ENCODE results near the gene RUNX2. TPM values are rescaled to one million over a fixed set of nuclear protein-coding genes. Genes with fewer than 3 reads are reported as not detected.

The RUNX2 gene
- polyA plus RNA-seq, 3 donors: 1.5 to 2.8 (median 2.7) TPM

DNA sequence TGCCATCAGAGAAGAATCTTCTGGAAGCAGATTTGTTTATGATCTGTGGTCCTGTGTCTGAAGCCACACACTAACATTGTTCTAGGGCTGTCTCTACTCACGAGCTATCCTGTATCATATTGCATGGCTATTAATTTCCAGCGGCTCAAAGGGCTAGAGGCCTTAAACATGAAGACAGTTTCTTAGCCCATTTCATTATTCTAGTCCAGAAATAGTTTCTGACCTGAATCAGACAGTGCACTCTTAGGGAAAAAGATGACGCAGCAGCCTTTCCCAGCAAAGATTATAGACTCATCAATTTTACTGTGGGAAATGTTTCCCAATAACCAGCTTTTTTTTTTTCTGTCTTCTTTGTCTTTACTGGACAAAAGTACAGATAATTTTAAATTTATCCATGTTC lies 154.9 kb downstream of the RUNX2 start:
- DNase-seq: no peak

DNA sequence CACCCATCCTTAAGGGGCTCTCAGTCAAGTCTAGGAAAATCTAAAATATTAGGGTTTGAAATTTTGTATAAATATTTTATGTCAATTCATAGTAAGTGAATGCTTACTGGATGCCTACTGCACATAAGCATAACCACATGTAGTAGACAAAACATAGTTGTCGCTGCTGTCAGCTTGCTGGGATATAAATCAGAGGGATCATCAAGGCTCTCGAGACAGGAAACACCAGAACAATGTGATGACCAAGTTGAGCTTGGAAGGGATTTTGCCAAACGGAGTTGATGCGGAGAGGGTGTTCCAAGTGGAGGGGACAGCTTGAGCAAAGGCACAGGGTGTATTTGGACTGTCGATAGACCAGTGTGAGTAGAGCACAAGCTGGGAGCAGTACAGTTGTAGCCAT lies 155.4 kb downstream of the RUNX2 start:
- DNase-seq: no peak

DNA sequence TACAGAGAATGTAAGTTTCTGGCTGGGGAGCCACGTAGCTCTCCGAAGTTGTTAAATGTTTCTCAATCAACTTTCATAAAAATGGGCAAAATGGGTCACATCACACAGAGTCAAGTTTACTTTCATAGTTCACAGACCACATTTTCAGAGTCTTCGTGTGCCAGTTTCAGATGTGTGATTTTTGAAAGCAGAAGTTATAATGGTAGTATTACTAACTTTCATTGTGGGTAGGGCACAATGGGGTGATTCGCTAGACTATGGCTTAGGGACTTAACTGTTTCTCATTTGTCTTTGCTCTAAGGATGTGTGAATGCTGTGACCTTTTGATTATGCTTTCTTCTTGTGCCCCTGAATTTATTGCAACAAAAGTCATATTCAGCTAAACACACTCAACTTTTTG lies 158.6 kb downstream of the RUNX2 start:
- no peak for DNase-seq

DNA sequence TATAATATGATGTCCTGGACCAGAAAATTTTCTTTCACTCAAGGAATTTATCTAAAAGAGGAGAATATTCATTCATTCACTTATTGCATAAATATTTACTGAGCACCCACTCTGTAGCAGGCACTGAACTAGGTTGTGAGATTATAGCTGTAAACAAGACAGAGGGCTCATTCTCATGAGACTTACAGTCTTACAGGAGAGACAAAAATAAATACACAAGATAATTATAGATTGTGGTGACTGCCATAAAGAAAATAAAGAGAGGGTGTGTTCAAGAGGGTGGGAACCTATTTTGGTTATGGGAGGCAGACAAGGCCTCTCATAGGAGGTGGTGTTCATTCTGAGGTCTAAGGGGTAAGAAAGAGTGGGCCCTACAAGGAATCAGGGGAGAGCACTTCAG lies 159.5 kb downstream of the RUNX2 start:
- no peak for DNase-seq

DNA sequence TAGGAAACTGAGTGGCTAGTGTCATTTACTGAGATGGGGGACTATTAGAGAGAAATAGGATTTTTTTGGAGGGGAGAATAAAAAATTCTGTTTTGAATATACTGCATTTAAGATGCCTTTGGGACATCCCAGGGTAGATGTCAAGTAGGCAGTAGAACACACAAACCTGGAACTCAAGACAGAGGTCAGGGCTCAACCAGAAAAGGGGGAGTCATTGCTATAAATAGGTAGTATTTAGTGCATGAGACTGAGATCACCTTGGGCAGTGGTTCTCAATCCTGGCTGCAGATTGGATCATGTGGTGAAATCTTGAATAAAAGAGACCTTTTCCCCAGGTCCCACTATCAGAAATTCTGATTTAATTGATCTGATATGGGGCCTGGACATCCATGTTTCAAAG lies 160.1 kb downstream of the RUNX2 start:
- DNase-seq: no peak

DNA sequence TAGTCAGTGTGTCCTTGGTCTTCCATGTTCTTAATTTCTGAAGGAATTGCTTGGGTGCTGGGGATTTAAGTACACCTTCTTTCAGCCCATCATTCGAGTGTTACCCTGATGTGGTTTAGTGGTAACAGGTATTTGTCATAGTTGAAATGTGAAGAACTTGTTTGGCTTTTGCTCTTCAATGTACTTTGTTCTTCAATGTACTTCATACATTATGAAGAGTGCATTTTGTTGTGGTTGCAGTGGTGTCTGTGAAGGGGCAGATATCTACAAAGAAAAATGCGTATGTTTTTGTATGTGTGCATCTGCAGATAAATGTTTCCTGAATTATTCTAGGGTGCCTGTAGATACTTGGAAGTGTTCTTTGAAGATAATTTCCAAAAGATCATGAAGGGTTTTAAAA lies 160.8 kb downstream of the RUNX2 start:
- DNase-seq: no peak

DNA sequence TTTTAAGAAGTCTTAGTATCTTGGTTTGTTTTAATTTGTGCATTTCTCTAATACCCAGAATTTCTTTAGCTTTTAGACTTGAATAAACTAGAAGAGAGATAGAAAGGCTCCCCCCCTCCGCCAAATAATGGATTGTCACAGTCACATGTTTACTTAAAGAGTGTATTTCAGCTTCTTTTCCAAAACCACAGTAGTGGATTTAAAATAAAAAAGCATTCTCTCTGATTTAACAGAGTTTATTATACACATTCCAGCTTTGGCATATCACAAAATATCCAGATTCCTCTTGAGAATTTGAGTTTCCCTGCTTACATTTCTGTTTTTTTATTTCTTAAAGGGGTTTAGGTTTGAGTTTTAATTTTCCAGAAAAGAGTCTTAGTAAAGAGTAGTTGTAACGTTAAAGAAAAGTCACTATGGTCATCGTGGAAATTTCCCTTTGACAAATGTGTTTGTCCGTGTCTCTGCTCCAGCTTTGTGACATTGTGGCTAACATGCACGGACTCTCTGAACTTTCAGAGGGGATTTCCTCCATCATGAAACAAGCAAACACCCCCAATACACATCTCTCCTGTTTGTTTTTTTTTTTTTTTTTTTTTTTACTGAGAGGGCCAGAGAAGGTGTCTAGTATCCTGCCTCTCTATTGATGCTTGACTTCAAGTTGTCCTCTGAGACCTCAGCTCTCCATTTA lies 163.1 kb downstream of the RUNX2 start:
- DNase-seq: no peak

DNA sequence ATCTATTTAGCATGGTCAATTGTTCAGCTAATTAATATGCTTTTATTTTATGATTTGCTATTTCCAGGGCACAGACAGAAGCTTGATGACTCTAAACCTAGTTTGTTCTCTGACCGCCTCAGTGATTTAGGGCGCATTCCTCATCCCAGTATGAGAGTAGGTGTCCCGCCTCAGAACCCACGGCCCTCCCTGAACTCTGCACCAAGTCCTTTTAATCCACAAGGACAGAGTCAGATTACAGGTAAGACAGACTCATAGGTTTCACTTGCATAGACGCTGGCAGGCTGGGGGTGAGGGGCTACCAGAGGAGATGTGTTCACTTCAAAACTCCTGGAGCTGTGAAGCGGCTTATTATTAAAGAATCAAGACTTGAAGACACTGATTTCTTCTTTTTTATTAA lies 163.7 kb downstream of the RUNX2 start:
- DNase-seq: no peak

DNA sequence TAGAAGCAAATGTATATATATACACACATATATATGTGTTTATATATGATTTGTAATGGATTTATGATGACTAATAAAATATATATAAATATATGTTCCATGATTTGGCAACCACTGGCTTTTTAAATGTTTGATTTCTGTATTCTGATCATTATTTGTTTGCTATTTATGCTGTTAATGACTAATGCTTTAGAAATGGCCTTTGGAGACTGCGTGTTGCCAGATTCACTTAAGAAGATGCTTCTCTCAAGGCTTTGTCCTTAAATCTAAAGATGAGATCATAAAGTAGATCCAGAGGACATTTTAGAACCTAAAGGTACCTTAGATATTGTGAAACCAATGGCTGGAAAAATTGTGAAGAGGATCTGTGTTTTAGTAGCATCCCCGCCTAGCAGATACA lies 165.6 kb downstream of the RUNX2 start:
- no peak for DNase-seq

DNA sequence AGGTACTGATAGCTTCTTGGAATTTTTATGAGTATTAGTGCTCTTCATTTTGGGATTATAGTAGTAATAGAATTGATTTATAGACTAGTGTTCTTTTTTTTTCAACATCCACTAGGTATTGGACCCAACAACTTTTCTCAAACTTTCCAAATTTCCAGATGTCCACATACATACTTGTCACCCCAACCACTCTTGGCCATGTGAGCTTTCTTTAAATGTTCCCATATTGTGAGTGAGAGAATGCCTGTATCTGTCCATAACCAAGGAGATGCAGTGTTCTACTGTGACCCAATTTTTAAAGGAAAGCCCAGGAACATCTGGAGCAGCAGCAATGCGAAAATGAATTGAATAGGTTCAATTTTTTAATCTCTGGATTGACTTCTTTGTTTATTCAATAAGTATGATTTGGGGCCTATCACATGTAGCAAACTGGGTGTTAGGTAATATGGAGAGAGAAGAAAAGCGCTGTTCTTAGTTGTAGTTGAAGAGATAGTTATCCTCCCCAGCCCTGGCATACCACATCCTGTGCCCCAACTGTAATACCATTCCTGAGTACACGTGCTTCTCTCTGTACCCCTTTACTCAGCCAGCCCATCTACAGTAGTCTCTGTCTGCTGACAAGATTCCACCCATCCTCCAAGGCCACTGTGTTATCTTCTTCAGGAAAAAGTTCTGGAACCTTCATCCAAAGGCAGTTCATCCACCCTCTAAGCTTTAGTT lies 166.4 kb downstream of the RUNX2 start:
- no peak for DNase-seq

DNA sequence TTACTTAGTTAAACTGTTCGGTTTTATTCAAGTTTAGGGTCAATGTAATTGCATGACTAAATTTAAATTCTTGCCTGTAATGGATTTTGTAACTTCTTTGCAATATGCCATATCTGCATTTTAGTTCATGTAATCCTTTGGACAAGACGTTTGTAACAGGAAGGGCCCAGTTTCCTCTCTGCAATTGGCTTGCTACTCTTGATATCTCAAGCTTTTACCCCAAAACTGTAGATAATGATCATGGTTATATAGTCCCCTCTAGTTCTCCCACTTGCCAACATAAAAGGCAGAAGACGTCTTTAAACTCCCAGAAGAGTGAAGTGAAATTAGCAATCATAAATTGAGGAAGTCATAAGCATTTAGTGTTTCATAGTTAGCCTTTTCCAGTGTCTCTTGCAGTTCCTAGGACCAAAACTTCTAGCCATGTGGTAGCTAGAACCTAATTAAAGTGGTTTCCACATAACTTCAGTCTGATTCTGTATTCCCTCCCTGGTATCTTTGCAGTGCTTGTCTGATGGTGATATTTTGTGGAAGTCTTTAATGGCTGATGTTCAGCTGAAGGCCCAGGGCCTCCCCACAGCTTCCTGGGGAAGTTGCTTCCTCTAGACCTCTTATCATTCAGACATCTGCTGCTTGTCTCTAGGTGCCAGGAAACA lies 167.4 kb downstream of the RUNX2 start:
- no peak for DNase-seq

DNA sequence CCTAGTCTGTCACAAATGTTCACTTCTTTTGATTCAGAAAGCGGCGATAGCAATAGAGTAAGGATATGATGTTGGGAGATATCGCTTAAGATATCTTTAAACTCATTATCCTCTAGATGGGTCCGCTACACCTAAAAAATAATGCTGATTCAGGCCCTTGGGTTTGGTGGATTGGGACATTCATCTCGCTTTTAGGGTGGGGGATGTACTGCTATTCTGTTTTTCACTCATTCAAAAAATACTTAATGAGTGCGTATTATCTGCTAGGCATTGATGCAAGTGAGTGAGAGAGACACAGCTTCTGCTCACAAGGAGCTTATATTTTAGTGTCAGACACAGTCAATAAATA lies 167.9 kb downstream of the RUNX2 start:
- no peak for DNase-seq

DNA sequence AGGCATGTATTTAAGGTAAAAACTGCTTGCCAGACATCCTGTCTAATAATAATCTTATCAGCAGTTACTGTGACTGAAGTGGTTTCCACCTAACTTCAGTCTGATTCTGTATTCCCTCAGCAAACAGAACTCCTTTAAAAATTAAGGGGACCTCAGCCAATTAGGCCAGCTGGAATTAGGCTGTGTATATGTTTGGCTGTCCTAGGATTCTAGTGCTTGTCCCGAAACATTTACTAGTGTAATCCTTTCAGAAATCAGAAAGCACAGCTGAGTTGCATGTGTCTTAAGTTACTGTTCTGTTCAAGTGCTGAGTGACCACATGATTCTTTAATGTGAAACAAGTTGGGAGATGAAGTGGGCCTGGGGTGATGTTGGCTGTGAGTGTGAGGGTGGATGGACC lies 170.5 kb downstream of the RUNX2 start:
- no peak for DNase-seq

DNA sequence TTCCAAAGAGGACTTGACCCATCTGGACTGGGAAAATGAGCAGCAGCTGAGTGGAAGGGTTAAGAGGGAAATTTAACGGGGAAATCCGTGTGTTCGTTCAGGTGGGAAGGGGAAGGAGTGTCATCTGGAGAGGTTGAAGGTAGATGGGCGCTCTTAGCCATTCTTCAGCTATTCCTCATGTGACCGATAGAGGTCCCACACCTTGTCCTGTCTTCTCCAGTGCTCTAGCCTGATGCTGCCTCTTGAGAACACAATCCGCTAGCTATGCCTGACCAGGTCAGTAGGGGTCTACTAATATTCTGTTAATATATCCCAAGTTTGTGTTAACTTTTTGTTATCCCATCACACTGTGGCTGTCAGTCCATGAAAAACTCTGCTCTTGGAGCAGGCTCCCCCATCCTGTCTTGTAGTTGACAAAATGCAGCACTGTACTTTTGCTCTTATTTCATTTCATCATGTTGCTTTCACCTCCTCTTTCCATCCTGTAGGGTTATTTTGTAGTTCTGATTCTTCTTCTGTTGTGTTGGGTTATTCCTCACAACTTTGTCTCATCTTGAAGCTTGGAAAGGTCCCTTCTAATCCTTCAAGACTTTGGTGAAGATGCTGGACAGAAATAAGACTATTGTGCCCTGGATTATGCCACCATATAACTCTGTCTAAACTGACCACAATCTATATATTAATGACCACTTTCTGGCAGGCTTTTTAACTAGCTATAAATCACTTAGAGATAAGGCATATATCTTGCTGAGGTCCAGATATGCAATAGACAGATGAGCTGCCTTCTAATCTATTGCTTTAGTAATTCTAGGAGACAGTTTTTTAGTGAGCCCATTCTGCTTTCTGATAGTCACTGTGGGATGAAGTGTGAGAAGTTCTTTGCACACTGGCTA lies 173.0 kb downstream of the RUNX2 start:
- DNase-seq: no peak

DNA sequence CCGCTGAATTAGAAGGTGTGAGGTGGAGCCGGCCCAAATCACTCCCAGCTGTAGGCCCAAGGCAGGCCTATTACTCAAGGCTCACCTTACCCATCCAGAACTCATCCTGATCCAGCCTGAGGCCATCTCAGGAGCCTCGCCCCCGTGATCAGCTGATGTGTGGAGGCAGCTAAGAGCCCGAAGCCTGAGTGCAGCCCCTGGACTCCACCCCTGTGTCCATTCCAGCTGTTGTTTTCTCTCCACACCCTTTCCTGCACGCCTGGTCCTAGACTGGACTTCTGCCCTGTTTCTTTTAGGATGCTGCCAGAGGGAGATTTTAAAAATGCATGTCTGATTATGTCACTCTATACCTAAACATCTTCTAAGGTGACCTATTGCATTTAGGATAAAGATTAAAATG lies 174.3 kb downstream of the RUNX2 start:
- DNase-seq: no peak

DNA sequence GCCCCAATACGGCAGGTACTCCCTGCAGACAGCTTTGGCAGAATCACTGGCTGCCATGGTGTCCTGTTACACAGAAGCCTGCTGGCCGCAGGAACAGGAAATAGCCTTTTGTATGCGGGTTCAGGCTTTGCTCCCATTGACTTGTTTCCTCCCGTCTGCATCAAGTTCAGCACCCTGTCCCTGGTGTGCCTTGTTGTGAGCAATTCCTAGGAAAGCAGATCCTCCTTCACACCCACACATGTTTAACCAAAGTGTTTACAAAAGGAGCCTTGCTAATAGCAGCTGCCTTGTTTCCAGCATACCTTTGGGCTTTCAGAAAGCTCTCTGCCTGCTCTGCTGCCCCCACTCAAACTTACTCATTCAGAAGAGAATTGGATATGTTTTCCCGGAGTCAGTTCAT lies 176.8 kb downstream of the RUNX2 start:
- peak; percentile 61 for DNase-seq

DNA sequence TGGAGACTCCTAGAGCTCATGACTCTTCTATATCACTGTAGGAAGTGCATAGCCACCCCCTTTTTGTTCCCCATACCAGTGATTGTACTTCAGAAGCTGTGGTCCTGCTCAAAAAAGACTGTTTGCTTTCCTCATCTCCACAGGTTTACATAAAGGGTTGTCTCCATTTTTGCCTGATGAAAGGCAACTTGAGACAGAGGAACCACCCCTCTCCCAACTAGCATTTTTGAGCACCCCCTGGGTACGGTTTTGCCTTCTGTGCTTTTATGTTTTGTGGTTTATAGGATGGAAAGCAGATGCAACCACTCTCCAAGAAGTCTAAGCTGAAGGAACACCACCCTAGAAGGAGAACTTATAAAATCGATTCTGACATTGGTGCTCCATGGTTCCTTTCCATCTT lies 177.3 kb downstream of the RUNX2 start:
- no peak for DNase-seq

DNA sequence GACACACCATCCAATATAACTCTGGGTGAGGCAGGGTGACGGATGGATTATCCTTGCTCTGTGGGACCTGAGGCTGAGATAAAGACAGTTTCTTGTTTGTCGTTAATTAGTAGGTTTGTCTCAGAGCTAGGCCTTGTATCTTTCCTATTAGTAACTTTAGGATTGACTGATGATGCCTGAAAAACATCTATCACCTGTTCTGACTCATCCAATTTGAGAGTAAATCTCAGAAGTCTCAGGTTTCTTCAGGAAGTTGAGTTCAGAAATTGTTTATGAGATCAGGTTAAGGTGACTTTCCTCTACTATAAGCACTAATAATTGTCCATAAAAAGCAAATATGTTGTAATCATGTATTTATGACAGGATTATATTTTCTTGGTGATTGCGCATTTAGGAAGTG lies 179.1 kb downstream of the RUNX2 start:
- DNase-seq: no peak

DNA sequence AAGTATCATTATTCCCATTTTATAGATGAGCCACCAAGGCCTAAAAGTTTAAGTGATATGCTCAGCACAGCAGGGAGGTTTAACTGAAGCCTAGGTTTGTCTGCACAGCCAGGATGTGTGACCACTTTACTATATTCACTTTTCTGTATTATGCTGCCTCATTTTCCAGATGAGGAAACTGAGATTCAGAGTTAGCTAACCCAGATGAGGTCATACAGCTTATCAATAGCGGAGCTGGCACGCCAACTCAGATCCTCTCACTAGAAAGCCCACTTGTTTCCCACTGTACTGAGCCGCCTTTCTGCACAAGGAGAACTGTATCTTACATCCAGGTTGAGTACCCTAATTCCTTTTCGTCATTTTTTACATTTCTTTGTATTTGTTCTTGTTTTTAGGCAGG lies 181.3 kb downstream of the RUNX2 start:
- DNase-seq: no peak

DNA sequence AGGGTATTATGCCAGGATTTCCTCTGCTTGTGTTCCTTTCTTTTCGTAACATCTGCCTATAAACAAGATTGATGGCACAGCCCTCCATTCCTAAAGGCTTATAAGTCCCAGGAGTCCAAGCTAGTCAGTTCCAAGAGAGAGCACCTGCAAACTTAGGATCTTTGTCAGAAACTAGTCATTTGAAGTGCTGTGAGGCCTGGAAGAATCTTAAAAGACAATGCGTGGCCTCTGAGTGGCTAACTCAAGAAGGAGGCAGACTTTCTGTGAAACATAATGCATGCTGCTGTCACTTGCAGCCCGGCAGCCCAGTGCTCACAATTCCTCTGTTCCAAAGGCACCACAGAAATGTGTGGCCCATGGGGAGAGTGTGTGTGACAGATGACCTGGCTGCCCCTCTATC lies 184.6 kb downstream of the RUNX2 start:
- DNase-seq: no peak

DNA sequence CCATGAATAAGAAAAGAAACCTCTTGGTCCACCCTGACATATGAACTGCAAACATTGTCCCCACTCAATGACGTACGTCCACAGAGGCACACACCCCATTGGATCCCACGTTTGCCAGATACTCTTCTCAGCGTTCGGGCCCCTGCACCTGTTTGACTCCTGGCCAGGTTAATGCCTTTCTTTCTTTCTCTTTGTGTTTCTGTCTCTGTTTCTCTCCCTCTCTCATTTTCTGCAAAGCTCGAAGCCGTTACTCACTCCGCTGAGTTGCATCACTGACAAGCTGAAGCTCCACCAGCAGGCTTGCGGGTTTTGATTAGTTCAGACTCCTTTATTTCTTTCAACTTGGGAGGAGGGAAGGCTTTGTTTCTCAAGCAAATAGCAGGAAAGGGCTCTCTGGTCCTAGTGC lies 185.1 kb downstream of the RUNX2 start:
- DNase-seq: no peak

DNA sequence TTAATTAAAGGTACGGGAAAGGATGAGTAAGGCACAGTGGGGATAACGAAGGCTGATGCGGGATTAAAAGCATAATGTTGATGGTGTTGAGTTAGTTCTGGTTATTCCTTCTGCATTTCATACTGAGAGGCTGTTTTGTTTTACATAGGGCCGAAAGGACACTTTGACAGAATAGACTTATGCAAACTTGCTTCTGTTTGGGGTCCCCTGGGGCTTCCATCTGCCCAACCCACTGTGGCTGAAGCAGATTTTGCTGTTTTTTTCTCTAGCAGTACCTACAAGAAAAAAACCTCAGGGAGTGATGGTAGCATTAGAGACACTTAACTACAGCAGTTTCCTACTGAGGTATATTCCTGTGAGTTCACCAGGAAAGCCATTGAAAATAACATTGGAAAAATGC lies 185.7 kb downstream of the RUNX2 start:
- no peak for DNase-seq

Data from renal pelvis (tissue), 4 donors.